K562 (cell line): ENCODE results near the gene CLEC3B. TPM values are rescaled to one million over a fixed set of nuclear protein-coding genes. Genes with fewer than 3 reads are reported as not detected.
A peak's percentile ranks its signal among the peaks of the same experiment; 100 is the strongest.

Source experiments
- ELF1 ChIP-seq: fragments of 200-800 bp; sonication (Bioruptor generic); IDR thresholded peaks from 2 replicates; pipeline ENCODE4 v1.6.1; 2016; ENCODE audit warnings: missing genetic modification characterization, missing compliant biosample characterization
- POLR2H ChIP-seq: IDR thresholded peaks from 2 replicates; pipeline ENCODE4 v1.6.1; 2016; ENCODE audit warnings: missing genetic modification characterization, low read depth, mild to moderate bottlenecking, control low read depth, missing compliant biosample characterization, moderate library complexity
- SMAD3 ChIP-seq: fragments of 450-650 bp; formaldehyde crosslinking; conservative IDR thresholded peaks from 2 replicates; pipeline ENCODE4 v1.4.0; 2020; ENCODE audit warnings: mild to moderate bottlenecking
- ZNF24 ChIP-seq: fragments of 450-650 bp; IDR thresholded peaks from 2 replicates; pipeline ENCODE4 v1.6.1; 2016
- polyA plus RNA-seq, 8 experiments: library from polyadenylated mRNA; depleted of rRNA in 4 of 8; stranded (reverse) in 5 of 8; unstranded in 3 of 8; fragments of >200 nt; fragmentation: Nextera tagmentation in 2 of 8; fragmentation: Illumina TruSeq in 1 of 8; extraction: Ambion mirVana in 2 of 8; extraction: Trizol in 1 of 8; gene quantifications; 2 replicates each; pipeline versions ENCODE4 v1.2.1 to v1.2.3, GENCODE V29; 2011 to 2014; ENCODE audit warnings: inconsistent platforms in 1 of 8, missing spikeins in 1 of 8
- total RNA-seq, 7 experiments: library from RNA; depleted of rRNA in 6 of 7; stranded (reverse); fragments of >200 nt in 6 of 7; fragmentation: Illumina TruSeq in 2 of 7; extraction: Trizol in 2 of 7; gene quantifications; 2 replicates each; pipeline versions ENCODE4 v1.2.1 to v1.2.3, GENCODE V29; 2011 to 2021; ENCODE audit warnings: low replicate concordance in 1 of 7
- TF ChIP-seq, protein P1 (sequence below): sonication (generic); formaldehyde crosslinking; IDR thresholded peaks from 2 replicates; pipeline ENCODE4 v1.8.0; 2022; ENCODE audit warnings: mild to moderate bottlenecking, missing genetic modification reagents
- TF ChIP-seq, protein P2 (sequence below): fragments of 250-450 bp; sonication (Bioruptor Pico); IDR thresholded peaks from 2 replicates; pipeline ENCODE4 v1.8.0; 2021; ENCODE audit warnings: moderate library complexity, mild to moderate bottlenecking, inconsistent platforms
- TF ChIP-seq, protein P3 (sequence below): sonication (generic); formaldehyde crosslinking; IDR thresholded peaks from 2 replicates; pipeline ENCODE4 v1.8.0; 2022; ENCODE audit warnings: mild to moderate bottlenecking, missing genetic modification reagents
- TF ChIP-seq, protein P4 (sequence below): IDR thresholded peaks from 2 replicates; pipeline ENCODE4 v1.6.1; 2014; ENCODE audit warnings: antibody characterized with exemption

The CLEC3B gene
- total and polyA plus RNA-seq, 9 of the 15 experiments (the other 6 are each of a cell fraction or from before 2014, with no cell fraction given) = not detected

DNA sequence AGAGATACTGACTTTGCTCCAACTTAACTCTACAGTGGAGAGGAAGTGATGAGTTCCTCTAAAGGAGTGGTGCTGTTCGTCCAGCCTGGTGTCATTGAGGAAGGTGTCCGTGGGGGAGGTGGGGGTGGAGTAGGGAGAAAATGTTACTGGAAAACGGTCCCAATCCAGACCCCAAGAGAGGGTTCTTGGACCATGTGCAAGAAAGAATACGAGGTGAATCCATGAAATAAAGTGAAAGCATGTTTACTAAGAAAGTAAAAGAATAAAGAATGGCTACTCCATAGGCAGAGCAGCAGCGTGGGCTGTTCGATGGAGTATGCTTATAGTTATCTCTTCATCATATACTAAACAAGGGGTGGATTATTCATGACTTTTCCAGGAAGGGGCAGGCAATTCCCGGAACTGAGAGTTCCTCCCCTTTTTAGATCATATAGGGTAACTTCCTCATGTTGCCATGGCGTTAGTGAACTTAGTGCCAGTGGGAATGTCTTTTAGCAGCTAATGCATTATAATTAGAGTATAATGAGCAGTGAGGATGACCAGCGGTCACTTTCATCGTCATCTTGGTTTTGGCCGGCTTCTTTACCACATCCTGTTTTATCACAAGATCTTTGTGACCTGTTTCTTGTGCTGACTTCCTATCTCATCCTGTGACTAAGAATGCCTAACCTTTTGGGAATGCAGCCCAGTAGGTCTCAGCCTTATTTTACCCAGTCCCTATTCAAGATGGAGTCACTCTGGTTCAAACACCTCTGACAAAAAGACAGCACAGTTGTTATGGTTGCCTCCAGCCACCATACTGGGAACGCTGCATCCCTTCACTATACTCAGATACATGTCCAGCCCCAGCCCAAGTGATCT is 38.6 kb downstream of the CLEC3B start (continued):
- TF ChIP-seq, protein P1, sequence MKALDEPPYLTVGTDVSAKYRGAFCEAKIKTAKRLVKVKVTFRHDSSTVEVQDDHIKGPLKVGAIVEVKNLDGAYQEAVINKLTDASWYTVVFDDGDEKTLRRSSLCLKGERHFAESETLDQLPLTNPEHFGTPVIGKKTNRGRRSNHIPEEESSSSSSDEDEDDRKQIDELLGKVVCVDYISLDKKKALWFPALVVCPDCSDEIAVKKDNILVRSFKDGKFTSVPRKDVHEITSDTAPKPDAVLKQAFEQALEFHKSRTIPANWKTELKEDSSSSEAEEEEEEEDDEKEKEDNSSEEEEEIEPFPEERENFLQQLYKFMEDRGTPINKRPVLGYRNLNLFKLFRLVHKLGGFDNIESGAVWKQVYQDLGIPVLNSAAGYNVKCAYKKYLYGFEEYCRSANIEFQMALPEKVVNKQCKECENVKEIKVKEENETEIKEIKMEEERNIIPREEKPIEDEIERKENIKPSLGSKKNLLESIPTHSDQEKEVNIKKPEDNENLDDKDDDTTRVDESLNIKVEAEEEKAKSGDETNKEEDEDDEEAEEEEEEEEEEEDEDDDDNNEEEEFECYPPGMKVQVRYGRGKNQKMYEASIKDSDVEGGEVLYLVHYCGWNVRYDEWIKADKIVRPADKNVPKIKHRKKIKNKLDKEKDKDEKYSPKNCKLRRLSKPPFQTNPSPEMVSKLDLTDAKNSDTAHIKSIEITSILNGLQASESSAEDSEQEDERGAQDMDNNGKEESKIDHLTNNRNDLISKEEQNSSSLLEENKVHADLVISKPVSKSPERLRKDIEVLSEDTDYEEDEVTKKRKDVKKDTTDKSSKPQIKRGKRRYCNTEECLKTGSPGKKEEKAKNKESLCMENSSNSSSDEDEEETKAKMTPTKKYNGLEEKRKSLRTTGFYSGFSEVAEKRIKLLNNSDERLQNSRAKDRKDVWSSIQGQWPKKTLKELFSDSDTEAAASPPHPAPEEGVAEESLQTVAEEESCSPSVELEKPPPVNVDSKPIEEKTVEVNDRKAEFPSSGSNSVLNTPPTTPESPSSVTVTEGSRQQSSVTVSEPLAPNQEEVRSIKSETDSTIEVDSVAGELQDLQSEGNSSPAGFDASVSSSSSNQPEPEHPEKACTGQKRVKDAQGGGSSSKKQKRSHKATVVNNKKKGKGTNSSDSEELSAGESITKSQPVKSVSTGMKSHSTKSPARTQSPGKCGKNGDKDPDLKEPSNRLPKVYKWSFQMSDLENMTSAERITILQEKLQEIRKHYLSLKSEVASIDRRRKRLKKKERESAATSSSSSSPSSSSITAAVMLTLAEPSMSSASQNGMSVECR = no peak
- TF ChIP-seq POLR2H (tag) = no peak
- TF ChIP-seq ELF1 (tag) = peak; percentile 92
- TF ChIP-seq, protein P2, sequence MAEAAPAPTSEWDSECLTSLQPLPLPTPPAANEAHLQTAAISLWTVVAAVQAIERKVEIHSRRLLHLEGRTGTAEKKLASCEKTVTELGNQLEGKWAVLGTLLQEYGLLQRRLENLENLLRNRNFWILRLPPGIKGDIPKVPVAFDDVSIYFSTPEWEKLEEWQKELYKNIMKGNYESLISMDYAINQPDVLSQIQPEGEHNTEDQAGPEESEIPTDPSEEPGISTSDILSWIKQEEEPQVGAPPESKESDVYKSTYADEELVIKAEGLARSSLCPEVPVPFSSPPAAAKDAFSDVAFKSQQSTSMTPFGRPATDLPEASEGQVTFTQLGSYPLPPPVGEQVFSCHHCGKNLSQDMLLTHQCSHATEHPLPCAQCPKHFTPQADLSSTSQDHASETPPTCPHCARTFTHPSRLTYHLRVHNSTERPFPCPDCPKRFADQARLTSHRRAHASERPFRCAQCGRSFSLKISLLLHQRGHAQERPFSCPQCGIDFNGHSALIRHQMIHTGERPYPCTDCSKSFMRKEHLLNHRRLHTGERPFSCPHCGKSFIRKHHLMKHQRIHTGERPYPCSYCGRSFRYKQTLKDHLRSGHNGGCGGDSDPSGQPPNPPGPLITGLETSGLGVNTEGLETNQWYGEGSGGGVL = peak; percentile 100
- TF ChIP-seq, protein P3, sequence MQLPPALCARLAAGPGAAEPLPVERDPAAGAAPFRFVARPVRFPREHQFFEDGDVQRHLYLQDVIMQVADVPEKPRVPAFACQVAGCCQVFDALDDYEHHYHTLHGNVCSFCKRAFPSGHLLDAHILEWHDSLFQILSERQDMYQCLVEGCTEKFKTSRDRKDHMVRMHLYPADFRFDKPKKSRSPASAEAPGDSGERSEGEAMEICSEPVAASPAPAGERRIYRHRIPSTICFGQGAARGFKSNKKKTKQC (CRISPR knock-in tag) = no peak
- TF ChIP-seq, protein P4, sequence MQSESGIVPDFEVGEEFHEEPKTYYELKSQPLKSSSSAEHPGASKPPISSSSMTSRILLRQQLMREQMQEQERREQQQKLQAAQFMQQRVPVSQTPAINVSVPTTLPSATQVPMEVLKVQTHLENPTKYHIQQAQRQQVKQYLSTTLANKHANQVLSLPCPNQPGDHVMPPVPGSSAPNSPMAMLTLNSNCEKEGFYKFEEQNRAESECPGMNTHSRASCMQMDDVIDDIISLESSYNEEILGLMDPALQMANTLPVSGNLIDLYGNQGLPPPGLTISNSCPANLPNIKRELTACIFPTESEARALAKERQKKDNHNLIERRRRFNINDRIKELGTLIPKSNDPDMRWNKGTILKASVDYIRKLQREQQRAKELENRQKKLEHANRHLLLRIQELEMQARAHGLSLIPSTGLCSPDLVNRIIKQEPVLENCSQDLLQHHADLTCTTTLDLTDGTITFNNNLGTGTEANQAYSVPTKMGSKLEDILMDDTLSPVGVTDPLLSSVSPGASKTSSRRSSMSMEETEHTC = peak; percentile 52
- peak; percentile 22; the same call in 1 of the 2 replicates for TF ChIP-seq ZNF24
- peak; percentile 100 for TF ChIP-seq SMAD3 (CRISPR knock-in tag)
